GM12872 (cell line): ENCODE data around the gene MAGT1.

Experiments
- TF ChIP-seq, protein P1 (sequence below): IDR thresholded peaks from 3 replicates; pipeline ENCODE4 v1.5.1; 2011; ENCODE audit warnings: low read depth, mild to moderate bottlenecking, low read length, moderate library complexity; ENCODE audit not compliant: insufficient read depth

MAGT1 gene

DNA sequence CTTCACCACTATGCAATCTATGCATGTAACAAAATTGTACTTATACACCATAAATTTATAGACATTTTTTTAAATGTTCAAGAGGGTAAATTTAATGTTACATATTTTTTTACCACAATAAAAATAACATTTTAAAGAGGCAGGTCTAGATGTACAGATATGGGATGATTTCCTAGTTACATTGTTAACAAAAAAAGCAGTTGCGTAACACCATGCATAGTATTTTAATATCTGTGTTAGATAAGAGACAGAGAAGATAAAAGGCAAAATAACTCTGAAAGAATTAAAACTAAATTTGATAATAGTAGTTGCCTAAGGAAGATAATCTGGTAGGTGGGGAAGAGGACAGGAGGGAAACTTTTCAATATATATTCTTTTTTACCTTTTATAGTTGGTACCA, 100.1 kb downstream of the MAGT1 start:
- TF ChIP-seq, protein P1, sequence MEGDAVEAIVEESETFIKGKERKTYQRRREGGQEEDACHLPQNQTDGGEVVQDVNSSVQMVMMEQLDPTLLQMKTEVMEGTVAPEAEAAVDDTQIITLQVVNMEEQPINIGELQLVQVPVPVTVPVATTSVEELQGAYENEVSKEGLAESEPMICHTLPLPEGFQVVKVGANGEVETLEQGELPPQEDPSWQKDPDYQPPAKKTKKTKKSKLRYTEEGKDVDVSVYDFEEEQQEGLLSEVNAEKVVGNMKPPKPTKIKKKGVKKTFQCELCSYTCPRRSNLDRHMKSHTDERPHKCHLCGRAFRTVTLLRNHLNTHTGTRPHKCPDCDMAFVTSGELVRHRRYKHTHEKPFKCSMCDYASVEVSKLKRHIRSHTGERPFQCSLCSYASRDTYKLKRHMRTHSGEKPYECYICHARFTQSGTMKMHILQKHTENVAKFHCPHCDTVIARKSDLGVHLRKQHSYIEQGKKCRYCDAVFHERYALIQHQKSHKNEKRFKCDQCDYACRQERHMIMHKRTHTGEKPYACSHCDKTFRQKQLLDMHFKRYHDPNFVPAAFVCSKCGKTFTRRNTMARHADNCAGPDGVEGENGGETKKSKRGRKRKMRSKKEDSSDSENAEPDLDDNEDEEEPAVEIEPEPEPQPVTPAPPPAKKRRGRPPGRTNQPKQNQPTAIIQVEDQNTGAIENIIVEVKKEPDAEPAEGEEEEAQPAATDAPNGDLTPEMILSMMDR, result no peak

DNA sequence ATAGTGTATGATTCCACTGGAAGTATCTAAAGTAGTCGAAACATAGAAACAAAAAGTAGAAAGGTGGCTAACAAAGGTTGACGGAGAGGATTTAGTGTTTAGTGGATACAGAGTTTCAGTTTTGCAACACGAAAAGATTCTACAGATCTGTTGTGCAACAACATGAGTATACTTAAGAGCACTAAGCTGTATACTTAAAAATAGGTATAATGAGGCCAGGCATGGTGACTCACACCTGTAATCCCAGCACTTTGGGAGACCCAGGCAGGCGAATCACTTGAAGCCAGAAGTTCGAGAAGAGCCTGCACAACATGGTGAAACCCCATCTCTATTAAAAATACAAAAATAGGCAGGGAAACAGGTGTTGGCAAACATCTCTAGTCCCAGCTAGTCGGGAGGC, 101.3 kb downstream of the MAGT1 start:
- TF ChIP-seq, protein P1, result no peak

DNA sequence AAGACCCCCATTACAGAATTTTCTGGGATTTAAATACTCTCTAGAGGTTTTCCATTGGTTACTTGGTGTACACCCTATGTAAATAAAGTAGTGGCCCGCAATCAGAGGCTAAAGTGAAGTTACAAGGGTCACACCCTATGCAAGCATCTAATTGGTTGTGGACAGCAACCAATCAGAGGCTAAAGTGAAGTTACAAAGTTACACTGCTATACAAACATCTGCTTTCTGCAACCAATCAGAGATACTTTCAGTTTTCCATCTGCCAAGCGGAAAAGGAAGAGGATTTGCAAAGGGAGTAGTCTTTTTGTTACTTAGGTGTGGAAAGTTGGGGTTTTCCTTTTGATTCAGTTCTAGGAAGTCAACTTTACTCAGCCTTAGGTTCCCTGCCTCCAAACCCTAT, 107.2 kb downstream of the MAGT1 start:
- TF ChIP-seq, protein P1, result no peak

DNA sequence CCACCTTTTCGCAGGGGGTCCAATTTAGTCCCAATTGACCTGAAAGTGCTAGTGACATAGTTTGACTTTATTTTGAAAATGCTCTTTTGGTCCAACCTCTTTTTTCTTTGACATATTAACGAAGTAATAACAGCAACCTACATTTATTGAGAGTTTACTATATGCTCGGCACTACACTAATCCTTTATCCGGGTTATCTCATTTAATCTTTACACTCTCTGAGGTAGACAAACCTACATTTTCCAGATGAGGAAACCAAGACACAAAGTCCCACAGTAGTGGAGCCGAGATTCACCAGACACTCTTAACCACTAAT, 108.9 kb downstream of the MAGT1 start:
- TF ChIP-seq, protein P1, result no peak

DNA sequence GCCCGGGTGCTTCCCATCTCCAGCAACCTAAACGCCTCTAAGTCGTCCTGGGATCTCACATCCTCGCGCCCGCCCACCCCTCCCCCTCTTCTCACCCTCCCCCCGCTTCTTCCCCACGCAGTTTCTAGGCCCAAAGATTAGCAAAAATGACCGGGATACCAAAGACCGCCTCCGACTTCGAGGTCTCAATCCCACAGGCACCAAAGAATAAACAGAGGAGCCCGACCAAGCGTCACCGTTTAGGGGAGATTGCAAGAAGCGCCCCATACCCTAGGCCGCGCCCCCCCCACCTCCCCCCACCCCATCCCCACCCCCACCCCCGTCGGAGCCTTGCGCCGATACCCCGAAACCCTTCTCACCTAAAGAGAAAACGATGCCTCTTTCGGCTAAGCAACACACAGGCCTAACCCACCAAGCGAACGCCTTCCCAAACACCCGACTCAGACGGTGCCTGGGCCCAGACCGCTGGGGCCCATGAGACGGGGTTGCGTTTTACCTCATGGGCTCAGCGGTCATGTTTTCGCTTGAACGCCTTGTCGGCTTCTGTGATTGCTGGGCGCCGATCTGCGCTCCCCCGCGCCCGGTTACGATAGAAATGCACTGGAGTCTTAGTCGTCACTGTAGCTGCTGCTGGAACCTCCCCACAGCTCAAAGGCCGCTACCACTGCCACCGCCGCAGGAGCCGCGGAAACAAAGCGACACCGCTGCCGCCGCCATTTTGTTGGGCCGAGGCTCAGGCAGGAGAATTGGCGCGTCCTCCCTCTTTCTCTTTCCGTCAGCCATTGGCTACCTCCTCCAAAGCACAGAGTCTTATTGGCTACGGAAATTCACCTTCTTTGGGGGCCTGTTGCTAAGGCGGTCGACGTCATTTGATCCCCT, 109.5 kb downstream of the MAGT1 start, which contains the start of gene ATRX:
Gene ATRX (minus strand): TSS at position 731 of the 879 bp plus-strand sequence. CDS start 215 bp downstream, at position 516.
- TF ChIP-seq, protein P1, result no peak

DNA sequence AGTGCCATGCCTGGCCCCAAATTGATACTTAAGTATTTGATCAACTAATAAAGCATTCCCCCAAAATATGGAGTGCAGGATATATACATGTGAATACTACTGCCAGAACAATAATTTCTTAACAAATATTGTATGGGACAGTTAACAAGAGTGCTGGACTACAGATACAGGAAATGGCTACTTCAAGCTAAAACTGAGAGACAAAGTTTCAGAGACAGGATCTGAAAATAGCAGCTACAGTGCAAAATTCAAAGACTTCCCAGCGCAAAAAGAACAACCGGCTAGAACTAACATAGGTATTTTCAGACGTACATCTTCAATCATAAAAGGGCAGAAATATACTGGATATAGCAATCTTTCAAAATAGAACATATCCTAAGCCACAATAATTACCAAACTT, 115.5 kb downstream of the MAGT1 start:
- TF ChIP-seq, protein P1, result no peak

DNA sequence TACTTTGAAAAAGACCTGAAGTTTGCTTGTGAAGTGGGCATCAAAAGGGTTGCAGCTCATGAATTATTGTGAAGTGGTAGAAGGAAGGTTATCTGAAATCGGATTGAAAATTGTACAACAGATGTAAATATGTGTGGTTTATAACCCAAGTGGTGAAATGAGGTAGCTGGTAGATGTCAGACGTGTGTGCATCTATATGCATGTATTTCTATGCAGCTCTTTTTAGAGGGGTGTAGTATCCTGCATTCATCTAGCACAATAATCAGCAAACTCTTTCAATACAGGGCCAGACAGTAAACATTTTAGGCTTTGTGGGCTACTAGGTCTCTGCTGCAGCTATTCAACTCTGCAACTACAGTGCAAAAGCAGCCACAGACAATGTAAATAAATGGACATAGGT, 118.6 kb downstream of the MAGT1 start:
- TF ChIP-seq, protein P1, result no peak
